Stomach (tissue), 9 donors: Measurements from ENCODE around the gene OSBPL2. TPM values are rescaled to one million over a fixed set of nuclear protein-coding genes. Genes with fewer than 3 reads are reported as not detected.

ENCODE experiments used
- DNase-seq, 2 donors: peaks; one replicate each; pipeline versions ENCODE4 v3.0.0 to v3.0.0-alpha.2; 2013 to 2019
- H3K27ac ChIP-seq, 5 donors: fragments of 200-600 bp in 4 of 5; sonication (generic) in 4 of 5; one replicate each; pipeline ENCODE4 v1.5.1; 2013 to 2019; ENCODE audit warnings: mild to moderate bottlenecking in 1 of 5, moderate library complexity in 1 of 5
- H3K27me3 ChIP-seq, 3 donors: fragments of 200-600 bp; sonication (generic); one replicate each; pipeline ENCODE4 v1.5.1; 2017 to 2019; ENCODE audit warnings: mixed run types in 1 of 3
- H3K36me3 ChIP-seq, 4 donors: fragments of 200-600 bp; sonication (generic); 1 replicate in 3 of 4; 2 replicates in 1 of 4; pipeline ENCODE4 v1.5.1; 2016 to 2019
- H3K4me1 ChIP-seq, 4 donors: fragments of 200-600 bp; sonication (generic); one replicate each; pipeline ENCODE4 v1.5.1; 2016 to 2019
- H3K4me3 ChIP-seq, 4 donors: fragments of 200-600 bp; sonication (generic) in 3 of 4; one replicate each; pipeline ENCODE4 v1.5.1; 2016 to 2019; ENCODE audit warnings: mild to moderate bottlenecking in 1 of 4
- H3K9me3 ChIP-seq, 4 donors: fragments of 200-600 bp; sonication (generic); one replicate each; pipeline ENCODE4 v1.5.1; 2016 to 2019
- CTCF ChIP-seq, 7 experiments: fragments of 450-650 bp in 4 of 7; fragments of 200-600 bp in 3 of 7; sonication (generic) in 3 of 7; IDR thresholded peaks; one replicate each; pipeline ENCODE4 v1.5.1; 2016 to 2019; ENCODE audit warnings: antibody characterized with exemption in 7 of 7, control low read depth in 2 of 7, mild to moderate bottlenecking in 1 of 7
- EP300 ChIP-seq: sonication (generic); formaldehyde crosslinking; IDR thresholded peaks from one replicate; pipeline ENCODE4 v1.6.1; 2017; ENCODE audit warnings: antibody characterized with exemption
- POLR2A ChIP-seq, 4 donors: fragments of 450-650 bp; IDR thresholded peaks; one replicate each; pipeline ENCODE4 v1.6.1; 2016; ENCODE audit warnings: antibody characterized with exemption in 4 of 4, control low read depth in 2 of 4, mild to moderate bottlenecking in 1 of 4, moderate library complexity in 1 of 4
- POLR2AphosphoS5 ChIP-seq, 3 donors: sonication (generic); formaldehyde crosslinking; IDR thresholded peaks; one replicate each; pipeline ENCODE4 v1.6.1; 2016; ENCODE audit warnings: antibody characterized with exemption in 3 of 3
- WGBS, 5 donors: extraction: QIAGEN DNeasy Blood & Tissue Kit in 3 of 5; methylation state at CpG; one replicate each; pipeline versions ENCODE4 v1.1.5 to v1.1.7; 2013 to 2018; 5-methylcytosine and 5-hydroxymethylcytosine counted together
- intact Hi-C: fragments of 100-400 bp; cut with DNase I; formaldehyde crosslinking; loops from one replicate; pipeline ENCODE4 v1.15.1; 2023; ENCODE audit warnings: low total_unique reads
- polyA plus RNA-seq, 3 donors: library from polyadenylated mRNA; stranded (reverse); fragments of 200-250 nt; gene quantifications; one replicate each; pipeline ENCODE4 v1.2.3, GENCODE V29; 2013
- total RNA-seq, 5 donors: library from RNA; depleted of rRNA; stranded (reverse); fragments of >200 nt; gene quantifications; one replicate each; pipeline versions ENCODE4 v1.1.0 to v1.2.3, GENCODE V29; 2014 to 2016
- donor health status: healthy with polysubstance abuse.
- donor health status: Bipolar disorder and iron deficiency.
- donor health status: healthy.

The OSBPL2 gene
- total and polyA plus RNA-seq, 8 donors: 15.1 to 83.4 (median 36.7) TPM

GRCh38 chr20:62339647-62340062 is 101.3 kb downstream of the OSBPL2 start:
- Histone ChIP-seq H3K4me1 (no peaks in the 10 kb centered on the region), H3K27ac (no peak overlapping the region)
- intact Hi-C loops: no loop called here

GRCh38 chr20:62342910-62343309 is 104.6 kb downstream of the OSBPL2 start:
- TF ChIP-seq POLR2A (IDR thresholded peaks at IDR 0.05): no peak
- TF ChIP-seq EP300: no peak
- no peak for TF ChIP-seq CTCF (IDR thresholded peaks at IDR 0.05)
- TF ChIP-seq POLR2AphosphoS5 (IDR thresholded peaks at IDR 0.05): no peak
- 58 to 71% (median 61%) methylated on average over 10 of the region's 10 CpGs for WGBS, 5 donors
- H3K9me3 ChIP-seq: no peaks in the 10 kb centered on the region
- H3K27ac ChIP-seq: peak overlapping the region in 1 of 5 donors; percentile 43
- DNase-seq: no peak
- peaks cover 37 to 83% (median 66%) of the 10 kb centered on the region in 4 donors for H3K36me3 ChIP-seq
- no peaks in the 10 kb centered on the region for H3K4me1 ChIP-seq
- intact Hi-C loops: no loop called here
- H3K4me3 ChIP-seq: no peak overlapping the region
- H3K27me3 ChIP-seq: no peaks in the 10 kb centered on the region

More at GRCh38 chr20:62339647-62340062, 101.3 kb downstream of the OSBPL2 start:
- DNase-seq: no peak
- TF ChIP-seq POLR2AphosphoS5 (IDR thresholded peaks at IDR 0.05) (no peak), CTCF (IDR thresholded peaks at IDR 0.05) (no peak), POLR2A (IDR thresholded peaks at IDR 0.05) (no peak), EP300 (no peak)
- WGBS, 5 donors: 73 to 81% (median 75%) methylated on average over 13 to 14 of the region's 14 CpGs
- Histone ChIP-seq H3K36me3 (peaks cover 35 to 84% (median 71%) of the 10 kb centered on the region in 4 donors), H3K27me3 (no peaks in the 10 kb centered on the region), H3K4me3 (no peak overlapping the region), H3K9me3 (no peaks in the 10 kb centered on the region)

- DNase-seq: no peak
- Histone ChIP-seq H3K9me3 (no peaks in the 10 kb centered on the region), H3K4me1 (no peaks in the 10 kb centered on the region), H3K27me3 (no peaks in the 10 kb centered on the region), H3K27ac (peak overlapping the region in 1 of 5 donors; percentile 27), H3K36me3 (peaks cover 30 to 84% (median 57%) of the 10 kb centered on the region in 4 donors), H3K4me3 (no peak overlapping the region)
- WGBS, 5 donors: 89 to 96% (median 93%) methylated on average over 5 of the region's 5 CpGs
- TF ChIP-seq CTCF (IDR thresholded peaks at IDR 0.05): no peak
- TF ChIP-seq POLR2A (IDR thresholded peaks at IDR 0.05): no peak
- TF ChIP-seq POLR2AphosphoS5 (IDR thresholded peaks at IDR 0.05): no peak
- TF ChIP-seq EP300: no peak
- intact Hi-C loops: no loop called here
Observed at GRCh38 chr20:62344092-62344491, 105.8 kb downstream of the OSBPL2 start.

DNA sequence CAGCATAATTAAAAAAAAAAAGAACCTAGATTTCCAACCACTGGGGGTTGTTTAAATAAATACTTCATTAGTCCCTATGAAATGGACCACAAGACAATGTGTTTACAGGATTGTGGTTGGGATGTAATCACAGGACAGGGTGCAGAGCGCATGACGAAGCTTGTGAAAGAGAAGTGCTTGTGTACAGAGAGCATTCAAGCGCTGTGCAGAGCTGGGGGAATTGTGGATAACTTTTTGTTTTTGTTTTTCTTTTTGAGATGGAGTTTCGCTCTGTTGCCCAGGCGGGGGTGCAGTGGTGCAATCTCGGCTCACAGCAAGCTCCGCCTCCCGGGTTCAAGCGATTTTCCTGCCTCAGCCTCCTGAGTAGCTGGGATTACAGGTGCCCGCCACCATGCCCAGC is 106.5 kb downstream of the OSBPL2 start:
- Histone ChIP-seq H3K4me3 (no peak overlapping the region), H3K27me3 (no peaks in the 10 kb centered on the region), H3K36me3 (peaks cover 28 to 78% (median 52%) of the 10 kb centered on the region in 4 donors), H3K27ac (peak overlapping the region in 1 of 5 donors; percentile 27), H3K4me1 (peaks cover 0 to under 1% (median 0%) of the 10 kb centered on the region in 4 donors), H3K9me3 (no peaks in the 10 kb centered on the region)
- no peak for DNase-seq
- 67 to 93% (median 88%) methylated on average over 10 of the region's 10 CpGs for WGBS, 5 donors
- no peak for TF ChIP-seq EP300
- peak in 1 of 3 donors; percentile 42 for TF ChIP-seq POLR2AphosphoS5 (IDR thresholded peaks at IDR 0.05)
- intact Hi-C loops: no loop called here

Other genes with a start within 250 kb of the OSBPL2 start
- 10 to 100 TPM in 4 of 5 donors, 1 to 10 TPM in 1; 9.5 to 33.9 (median 22.6) TPM for gene TAF4, start 172.6 kb upstream of the OSBPL2 start, total RNA-seq
- 1 to 10 TPM; 3.2 to 4.3 (median 3.8) TPM for gene TAF4, start 172.6 kb upstream of the OSBPL2 start, polyA plus RNA-seq
- 10 to 100 TPM in 4 of 5 donors, under 1 TPM in 1; 0.58 to 27.2 (median 15.6) TPM for gene LSM14B, start 116.0 kb upstream of the OSBPL2 start, total RNA-seq
- 10 to 100 TPM; 14.1 to 18.0 (median 14.9) TPM for gene LSM14B, start 116.0 kb upstream of the OSBPL2 start, polyA plus RNA-seq
- gene PSMA7, start 95.1 kb upstream of the OSBPL2 start, total RNA-seq: 100 to 1,000 TPM; 119 to 202 (median 140) TPM
- 100 to 1,000 TPM; 245 to 280 (median 247) TPM for gene PSMA7, start 95.1 kb upstream of the OSBPL2 start, polyA plus RNA-seq
- 10 to 100 TPM in 3 of 5 donors, 1 to 10 TPM in 2; 5.8 to 34.8 (median 13.0) TPM for gene SS18L1, start 94.8 kb upstream of the OSBPL2 start, total RNA-seq
- 1 to 10 TPM; 5.5 to 9.6 (median 6.1) TPM for gene SS18L1, start 94.8 kb upstream of the OSBPL2 start, polyA plus RNA-seq
- gene MTG2, start 55.5 kb upstream of the OSBPL2 start, total RNA-seq: 10 to 100 TPM; 13.6 to 77.9 (median 22.8) TPM
- 10 to 100 TPM; 14.7 to 28.2 (median 19.8) TPM for gene MTG2, start 55.5 kb upstream of the OSBPL2 start, polyA plus RNA-seq
- gene HRH3, start 18.2 kb upstream of the OSBPL2 start, total RNA-seq: not detected
- gene HRH3, start 18.2 kb upstream of the OSBPL2 start, polyA plus RNA-seq: not detected
- gene ADRM1, start 64.5 kb downstream of the OSBPL2 start, total RNA-seq: 100 to 1,000 TPM in 2 of 5 donors, 10 to 100 TPM in 3; 42.0 to 130 (median 68.4) TPM
- gene ADRM1, start 64.5 kb downstream of the OSBPL2 start, polyA plus RNA-seq: 10 to 100 TPM; 82.3 to 91.3 (median 85.0) TPM
- gene LAMA5, start 128.8 kb downstream of the OSBPL2 start, total RNA-seq: 100 to 1,000 TPM in 2 of 5 donors, 10 to 100 TPM in 3; 42.2 to 278 (median 86.9) TPM
- 100 to 1,000 TPM in 1 of 3 donors, 10 to 100 TPM in 2; 41.4 to 278 (median 72.3) TPM for gene LAMA5, start 128.8 kb downstream of the OSBPL2 start, polyA plus RNA-seq
- 1,000 to 10,000 TPM in 3 of 5 donors, 100 to 1,000 TPM in 2; 239 to 2,998 (median 1,528) TPM for gene RPS21, start 148.6 kb downstream of the OSBPL2 start, total RNA-seq
- gene RPS21, start 148.6 kb downstream of the OSBPL2 start, polyA plus RNA-seq: 1,000 to 10,000 TPM; 4,606 to 7,615 (median 4,647) TPM
- 1 to 10 TPM in 4 of 5 donors, under 1 TPM in 1; 0.55 to 7.8 (median 1.4) TPM for gene CABLES2, start 168.8 kb downstream of the OSBPL2 start, total RNA-seq
- 1 to 10 TPM; 2.0 to 3.2 (median 2.5) TPM for gene CABLES2, start 168.8 kb downstream of the OSBPL2 start, polyA plus RNA-seq
- gene RBBP8NL, start 189.0 kb downstream of the OSBPL2 start, total RNA-seq: 1 to 10 TPM in 1 of 5 donors, under 1 TPM in 2, not detected in 2; 0.45 to 2.3 (median 0.55) TPM
- gene RBBP8NL, start 189.0 kb downstream of the OSBPL2 start, polyA plus RNA-seq: 1 to 10 TPM; 2.1 to 8.0 (median 5.7) TPM
- 10 to 100 TPM in 2 of 5 donors, 1 to 10 TPM in 2, not detected in 1; 3.1 to 16.4 (median 9.0) TPM for gene GATA5, start 237.5 kb downstream of the OSBPL2 start, total RNA-seq
- 10 to 100 TPM in 1 of 3 donors, 1 to 10 TPM in 2; 9.1 to 11.2 (median 9.3) TPM for gene GATA5, start 237.5 kb downstream of the OSBPL2 start, polyA plus RNA-seq